Dedifferentiated amniotic fluid mesenchymal stem cell (primary cell): Measurements from ENCODE around the gene C1orf159.
"Not testable (repeated sequence)": the region's sequence is repeated elsewhere in the genome, so short reads cannot be mapped to it uniquely, and the experiment has no call there.

Experiments used
- DNase-seq: peaks from one replicate; pipeline ENCODE4 v3.0.0-alpha.2; 2016; ENCODE audit errors: extremely low spot score

Gene C1orf159

GRCh38 chr1:1118011-1118875, 2.4 kb upstream of the C1orf159 start:
- DNase-seq: no peak

GRCh38 chr1:1117469-1117831, 1.6 kb upstream of the C1orf159 start:
- no peak for DNase-seq

- DNase-seq: no peak
These were observed 996 bp upstream of the C1orf159 start for GRCh38 chr1:1116701-1117468.

DNA sequence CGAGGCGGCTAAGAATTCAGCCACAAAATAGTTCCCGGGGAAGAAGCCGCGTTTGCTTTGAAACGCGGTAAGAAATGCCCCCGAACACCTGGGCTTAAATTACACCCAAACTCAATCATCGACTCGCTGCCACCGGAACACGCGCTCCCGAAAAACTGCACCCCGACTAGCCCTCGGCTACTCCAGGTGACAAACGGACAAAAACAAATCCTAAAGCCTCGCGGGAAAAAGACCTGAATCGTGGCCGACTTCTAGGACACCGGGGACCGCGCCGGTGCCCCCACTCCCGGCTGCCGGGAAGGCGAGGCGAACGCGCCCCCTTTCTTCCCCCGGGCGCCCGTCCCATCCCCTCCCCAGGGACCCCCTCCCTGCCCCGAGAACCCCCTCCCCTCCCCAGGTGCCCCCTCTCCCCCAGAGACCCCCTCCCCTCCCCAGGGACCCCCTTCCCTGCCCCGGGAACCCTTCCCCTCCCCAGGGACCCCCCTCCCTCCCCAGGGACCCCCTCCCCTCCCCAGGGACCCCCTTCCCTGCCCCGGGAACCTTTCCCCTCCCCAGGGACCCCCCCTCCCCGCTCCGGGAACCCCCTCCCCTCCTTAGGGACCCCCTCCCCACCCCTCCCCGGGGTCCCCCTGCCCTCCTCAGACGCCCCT, 628 bp downstream of the C1orf159 start:
- DNase-seq: no peak

DNA sequence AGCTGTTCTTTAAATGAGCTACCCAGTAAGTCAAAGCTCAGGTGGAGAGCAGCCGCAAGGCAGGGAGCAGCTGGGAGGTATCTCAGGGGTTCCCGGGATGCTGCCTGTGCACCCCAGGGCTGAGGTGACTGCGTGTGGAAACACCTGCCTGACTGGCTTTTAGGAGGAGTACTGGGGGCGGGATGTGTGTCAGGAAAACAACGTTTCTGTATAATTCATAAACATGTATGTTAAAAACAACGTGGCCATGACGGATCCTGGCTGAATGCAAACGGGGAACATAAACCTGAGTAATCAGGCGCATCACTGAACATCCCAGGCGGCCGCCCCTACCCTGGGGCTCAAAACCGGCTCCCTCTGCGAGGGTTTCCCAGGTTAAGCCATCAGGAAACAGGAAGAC, 1.5 kb downstream of the C1orf159 start:
- no peak for DNase-seq

DNA sequence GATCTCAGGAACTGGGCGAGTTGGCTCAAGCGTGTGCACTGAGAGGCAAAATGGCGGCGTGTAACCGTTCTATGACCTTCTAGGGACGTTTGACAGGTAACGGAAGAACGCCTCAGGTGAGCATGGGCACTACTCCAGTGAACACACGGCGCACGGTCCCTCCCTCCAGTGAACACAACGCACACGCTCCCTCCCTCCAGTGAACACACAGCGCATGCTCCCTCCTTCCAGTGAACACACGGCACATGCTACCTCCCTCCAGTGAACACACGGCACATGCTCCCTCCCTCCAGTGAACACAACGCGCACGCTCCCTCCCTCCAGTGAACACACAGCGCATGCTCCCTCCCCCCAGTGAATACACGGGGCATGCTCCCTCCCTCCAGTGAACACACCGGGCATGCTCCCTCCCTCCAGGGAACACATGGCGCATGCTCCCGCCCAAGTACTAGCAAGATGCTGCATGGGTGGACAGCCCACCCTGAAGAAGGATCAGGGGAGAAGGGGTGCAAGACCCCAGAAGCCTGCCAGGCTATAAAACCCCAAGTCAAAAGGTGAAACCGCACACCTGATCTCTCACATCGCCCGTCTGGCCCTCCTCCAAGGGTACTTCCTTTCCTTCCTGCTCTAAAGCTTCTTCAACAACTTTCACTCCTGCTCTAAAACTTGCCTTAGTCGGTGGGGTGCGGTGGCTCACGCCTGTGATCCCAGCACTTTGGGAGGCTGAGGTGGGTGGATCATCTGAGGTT, 3.5 kb downstream of the C1orf159 start:
- no peak for DNase-seq

DNA sequence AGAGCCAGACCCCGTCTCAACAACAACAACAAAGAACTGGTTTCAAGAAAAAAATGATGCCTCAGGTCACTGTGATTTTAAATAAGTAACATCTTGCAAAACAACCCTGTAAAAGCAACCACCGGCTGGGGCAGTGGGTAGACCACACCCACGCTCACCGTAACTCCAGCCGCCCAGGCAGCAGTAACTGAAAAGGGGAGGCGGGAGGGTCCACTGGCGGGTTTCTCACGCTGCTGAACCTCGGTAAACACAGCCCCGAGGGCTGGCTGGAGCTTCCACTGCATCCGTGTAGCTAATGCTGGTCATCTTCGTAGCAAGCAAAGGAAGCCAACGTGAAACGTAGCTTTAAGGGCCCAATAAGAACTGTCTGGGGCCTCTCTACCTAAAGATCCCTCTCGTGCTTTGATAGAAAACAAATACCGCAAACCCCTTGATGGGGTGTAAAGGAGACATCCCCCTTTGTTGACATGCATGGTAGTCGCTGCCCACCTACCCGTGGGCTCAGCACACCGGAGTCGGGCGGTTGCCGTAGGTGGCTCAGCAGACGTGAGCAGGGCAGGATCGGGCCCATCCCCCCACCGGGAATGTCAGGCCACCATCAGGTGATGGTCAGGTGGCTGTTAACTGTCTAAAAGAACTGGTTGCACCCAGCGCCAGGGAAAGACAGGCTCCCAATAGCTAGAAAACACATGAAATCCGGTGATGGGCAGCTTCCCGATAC, 4.2 kb downstream of the C1orf159 start:
- DNase-seq: no peak

- no peak for DNase-seq
These were observed 5.3 kb downstream of the C1orf159 start for GRCh38 chr1:1110561-1110971.

DNA sequence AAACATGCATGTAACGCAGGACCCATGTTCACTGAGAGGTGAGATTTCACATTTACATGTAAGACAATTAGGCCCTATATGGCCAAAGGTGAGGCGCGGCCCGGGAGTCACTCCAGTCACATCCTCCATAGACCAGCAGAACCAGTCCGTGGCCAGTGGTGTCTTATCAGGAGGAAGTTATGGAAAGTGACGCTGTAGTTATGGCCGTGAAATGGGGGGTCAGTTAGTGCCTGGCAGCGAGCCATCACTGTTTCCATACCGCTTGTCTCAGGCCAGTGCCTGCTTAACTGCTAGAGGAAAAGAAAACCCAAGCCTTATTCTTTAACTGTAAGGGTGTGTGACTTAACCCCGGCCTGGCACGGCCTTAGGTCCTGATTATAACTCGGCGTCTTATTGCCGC, 6.1 kb downstream of the C1orf159 start:
- DNase-seq: no peak

DNA sequence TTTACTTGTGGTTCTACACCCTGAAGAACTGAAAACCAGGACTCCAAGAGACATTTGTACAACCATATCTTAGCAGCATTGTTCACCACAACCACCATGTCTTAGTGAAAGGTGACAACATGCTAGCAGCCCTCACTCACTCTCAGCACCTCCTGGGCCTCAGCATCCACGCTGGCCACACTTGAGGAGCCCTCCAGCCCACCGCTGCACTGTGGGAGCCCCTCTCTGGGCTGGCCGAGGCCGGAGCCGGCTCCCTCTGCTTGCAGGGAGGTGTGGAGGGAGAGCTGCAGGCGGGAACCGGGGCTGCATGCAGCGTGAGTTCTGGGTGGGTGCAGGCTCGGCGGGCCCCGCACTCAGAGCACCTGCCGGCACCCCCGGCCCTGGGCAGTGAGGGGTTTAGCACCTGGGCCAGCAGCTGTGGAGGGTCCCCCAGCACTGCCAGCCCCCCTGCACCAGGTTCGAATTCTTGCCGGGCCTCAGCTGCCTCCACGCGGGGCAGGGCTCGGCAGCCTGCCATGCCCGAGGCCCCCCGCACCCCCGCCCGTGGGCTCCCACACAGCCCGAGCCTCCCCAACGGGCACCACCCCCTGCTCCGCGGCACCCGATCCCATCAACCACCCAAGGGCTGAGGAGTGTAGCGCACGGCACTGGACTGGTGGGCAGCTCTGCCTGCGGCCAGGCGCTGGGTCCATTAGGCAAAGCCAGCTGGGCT, 9.2 kb downstream of the C1orf159 start:
- DNase-seq: no peak

DNA sequence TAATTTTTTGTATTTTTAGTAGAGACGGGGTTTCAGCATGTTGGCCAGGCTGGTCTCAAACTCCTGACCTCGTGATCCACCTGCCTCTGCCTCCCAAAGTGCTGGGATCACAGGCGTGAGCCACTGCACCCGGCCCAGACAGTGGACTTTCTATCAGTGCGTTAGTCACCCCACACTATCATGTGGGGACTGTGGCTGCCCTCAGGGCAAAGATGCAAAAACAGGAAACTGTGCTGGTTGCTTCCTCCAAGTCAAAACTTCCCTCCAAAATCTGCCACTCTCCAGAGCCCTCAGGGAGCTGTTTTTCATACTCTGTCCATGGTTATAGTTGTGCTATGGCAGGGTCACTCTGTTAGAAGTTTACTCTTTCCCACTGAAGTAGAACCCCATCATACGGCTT, 11.7 kb downstream of the C1orf159 start:
- not testable (repeated sequence) for DNase-seq

DNA sequence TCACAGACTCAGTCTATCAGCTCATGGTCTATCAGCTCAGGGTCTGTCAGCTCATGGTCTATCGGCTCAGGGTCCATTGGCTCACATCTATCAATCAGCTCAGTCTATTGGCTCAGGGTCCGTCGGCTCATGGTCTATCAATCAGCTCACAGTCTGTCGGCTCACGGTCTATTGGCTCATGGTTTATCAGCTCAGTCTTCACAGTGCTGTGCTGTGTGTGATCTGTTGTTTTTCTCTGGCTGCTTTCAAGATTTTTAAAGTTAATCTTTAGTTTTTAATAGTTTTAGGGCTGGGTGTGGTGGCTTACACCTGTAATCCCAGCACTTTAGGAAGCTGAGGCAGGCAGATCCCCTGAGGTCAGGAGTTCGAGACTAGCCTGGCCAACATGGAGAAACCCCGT, 14.4 kb downstream of the C1orf159 start:
- DNase-seq: no peak

GRCh38 chr1:1100296-1100695, 15.6 kb downstream of the C1orf159 start:
- DNase-seq: no peak

- DNase-seq: no peak
These were observed 16.2 kb downstream of the C1orf159 start for GRCh38 chr1:1099506-1100183.

DNA sequence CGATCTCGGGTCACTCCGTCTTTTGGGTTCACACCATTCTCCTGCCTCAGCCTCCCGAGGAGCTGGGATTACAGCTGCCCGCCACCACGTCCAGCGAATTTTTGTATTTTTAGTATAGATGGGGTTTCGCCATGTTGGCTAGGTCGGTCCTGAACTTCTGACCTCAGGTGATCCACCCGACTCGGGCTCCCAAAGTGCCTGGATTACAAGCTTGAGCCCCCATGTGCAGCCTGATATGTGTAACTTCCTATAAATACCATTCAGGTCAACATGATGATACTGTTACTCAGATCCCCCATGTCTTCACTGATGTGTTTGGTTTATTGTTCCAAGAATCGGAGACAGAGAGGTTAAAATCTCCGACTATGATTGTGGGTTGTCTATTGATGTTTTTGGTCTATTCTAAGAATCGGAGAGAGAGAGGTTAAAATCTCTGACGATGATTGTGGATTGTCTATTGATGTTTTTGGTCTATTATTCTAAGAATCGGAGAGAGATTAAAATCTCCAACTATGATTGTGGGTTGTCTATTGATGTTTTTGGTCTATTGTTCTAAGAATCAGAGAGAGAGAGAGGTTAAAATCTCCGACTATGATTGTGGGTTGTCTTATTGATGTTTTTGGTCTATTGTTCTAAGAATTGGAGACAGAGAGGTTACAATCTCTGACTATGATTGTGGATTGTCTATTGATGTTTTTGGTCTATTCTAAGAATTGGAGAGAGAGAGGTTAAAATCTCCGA, 17.0 kb downstream of the C1orf159 start:
- no peak for DNase-seq

GRCh38 chr1:1096136-1096535, 19.8 kb downstream of the C1orf159 start:
- DNase-seq: not testable (repeated sequence)

GRCh38 chr1:1094981-1095380, 20.9 kb downstream of the C1orf159 start:
- DNase-seq: no peak

GRCh38 chr1:1093610-1093943, 22.3 kb downstream of the C1orf159 start:
- no peak for DNase-seq

GRCh38 chr1:1092894-1093609, 22.8 kb downstream of the C1orf159 start:
- DNase-seq: no peak
